T-helper 1 cell (primary cell): Measurements from ENCODE around the gene EEA1.
A peak's percentile ranks its signal among the peaks of the same experiment; 100 is the strongest.

Source experiments
- DNase-seq, 5 donors: peaks; one replicate each; pipeline ENCODE4 v3.0.0-alpha.2; 2012 to 2020

Gene EEA1

GRCh38 chr12:92938018-92938417, 8.9 kb upstream of the EEA1 start:
- DNase-seq, result no peak

- DNase-seq, result no peak
Observed at GRCh38 chr12:92933606-92934005, 4.5 kb upstream of the EEA1 start.

- no peak for DNase-seq
Observed at GRCh38 chr12:92930421-92930820, 1.3 kb upstream of the EEA1 start.

- no peak for DNase-seq
Observed at GRCh38 chr12:92929983-92930382, 888 bp upstream of the EEA1 start.

GRCh38 chr12:92928421-92928961, 604 bp downstream of the EEA1 start:
- peak in 3 of 5 donors; percentile 15 to 36 (median 24) for DNase-seq

- DNase-seq, result no peak
Observed at GRCh38 chr12:92927436-92928281, 1.4 kb downstream of the EEA1 start.

- DNase-seq, result peak in 3 of 5 donors; percentile 3 to 66 (median 5)
Observed at GRCh38 chr12:92927055-92927435, 2.0 kb downstream of the EEA1 start.

GRCh38 chr12:92926549-92926948, 2.5 kb downstream of the EEA1 start:
- DNase-seq, result no peak

- DNase-seq, result peak in 1 of 5 donors; percentile 20
Observed at GRCh38 chr12:92921877-92922276, 7.2 kb downstream of the EEA1 start.

- no peak for DNase-seq
Observed at GRCh38 chr12:92915365-92915764, 13.7 kb downstream of the EEA1 start.

- no peak for DNase-seq
Observed at GRCh38 chr12:92914170-92914569, 14.9 kb downstream of the EEA1 start.

- no peak for DNase-seq
Observed at GRCh38 chr12:92912672-92913071, 16.4 kb downstream of the EEA1 start.

- peak in 1 of 5 donors; percentile 57 for DNase-seq
Observed at GRCh38 chr12:92912052-92912451, 17.0 kb downstream of the EEA1 start.

GRCh38 chr12:92911339-92911738, 17.8 kb downstream of the EEA1 start:
- DNase-seq, result no peak

GRCh38 chr12:92908108-92908507, 21.0 kb downstream of the EEA1 start:
- DNase-seq, result peak in 2 of 5 donors; percentile 22 to 53

GRCh38 chr12:92905811-92906554, 23.1 kb downstream of the EEA1 start:
- DNase-seq, result no peak

- no peak for DNase-seq
Observed at GRCh38 chr12:92905258-92905810, 23.8 kb downstream of the EEA1 start.

- DNase-seq, result no peak
Observed at GRCh38 chr12:92900941-92901340, 28.2 kb downstream of the EEA1 start.

- DNase-seq, result no peak
Observed at GRCh38 chr12:92899386-92900001, 29.6 kb downstream of the EEA1 start.

- DNase-seq, result no peak
Observed at GRCh38 chr12:92898755-92899154, 30.3 kb downstream of the EEA1 start.

- no peak for DNase-seq
Observed at GRCh38 chr12:92897844-92898243, 31.3 kb downstream of the EEA1 start.

GRCh38 chr12:92890601-92891106, 38.4 kb downstream of the EEA1 start:
- DNase-seq, result no peak

GRCh38 chr12:92886131-92886530, 43.0 kb downstream of the EEA1 start:
- no peak for DNase-seq
